Right lobe of liver (tissue), 6 donors: ENCODE results near the gene SRPRB. TPM values are rescaled to one million over a fixed set of nuclear protein-coding genes. Genes with fewer than 3 reads are reported as not detected.
A peak's percentile ranks its signal among the peaks of the same experiment; 100 is the strongest.

Source experiments
- ATAC-seq, 4 donors: fragments of 200-7000 bp; cut with Tn5 transposase; one replicate each; pipeline ENCODE4 v1.9.1; 2020; ENCODE audit warnings: mild to moderate bottlenecking in 4 of 4, moderate library complexity in 4 of 4
- DNase-seq, 3 donors: peaks; one replicate each; pipeline ENCODE4 v3.0.0-alpha.2; 2020
- H3K27ac ChIP-seq, 3 donors: fragments of 200-600 bp; one replicate each; pipeline ENCODE4 v1.8.0; 2022
- H3K27me3 ChIP-seq, 2 donors: fragments of 200-600 bp; one replicate each; pipeline ENCODE4 v1.8.0; 2022
- H3K36me3 ChIP-seq, 4 donors: fragments of 200-600 bp; sonication (generic) in 1 of 4; one replicate each; pipeline versions ENCODE4 v1.5.1 to v1.8.0; 2017 to 2022; ENCODE audit warnings: control low read depth in 1 of 4
- H3K4me1 ChIP-seq, 4 donors: fragments of 200-600 bp; sonication (generic) in 1 of 4; one replicate each; pipeline versions ENCODE4 v1.5.1 to v1.8.0; 2017 to 2022; ENCODE audit warnings: control low read depth in 1 of 4
- H3K4me3 ChIP-seq, 3 donors: fragments of 200-600 bp; one replicate each; pipeline ENCODE4 v1.8.0; 2022
- H3K9me3 ChIP-seq, 4 donors: fragments of 200-600 bp; sonication (generic) in 1 of 4; one replicate each; pipeline versions ENCODE4 v1.5.1 to v1.8.0; 2017 to 2022; ENCODE audit warnings: control low read depth in 1 of 4
- POLR2A ChIP-seq: fragments of 450-650 bp; IDR thresholded peaks from one replicate; pipeline ENCODE4 v1.6.1; 2017; ENCODE audit warnings: antibody characterized with exemption, mild to moderate bottlenecking
- WGBS: methylation state at CpG from one replicate; pipeline ENCODE4 v1.1.6; 2018; ENCODE audit warnings: low coverage, low lambda C conversion rate; ENCODE audit not compliant: insufficient coverage; ENCODE audit errors: missing lambda C conversion rate; 5-methylcytosine and 5-hydroxymethylcytosine counted together
- intact Hi-C, 2 donors: fragments of 100-400 bp; cut with DNase I; formaldehyde crosslinking; loops; one replicate each; pipeline versions ENCODE4 v1.11.2 to v1.14.1; 2022
- total RNA-seq, 6 experiments: library from RNA; depleted of rRNA in 2 of 6; stranded (reverse); fragments of >200 nt in 2 of 6; fragmentation: NEBNext Ultra II Directional in 3 of 6; extraction: Animal tissue kit (Norgen Biotek cat#: 25700) in 3 of 6; gene quantifications; one replicate each; pipeline versions ENCODE4 v1.1.0 to v1.2.4, GENCODE V29; 2016 to 2023
- TF ChIP-seq, protein P1 (sequence below), 4 donors: fragments of 200-600 bp in 3 of 4; fragments of 450-650 bp in 1 of 4; IDR thresholded peaks; one replicate each; pipeline versions ENCODE4 v1.5.1 to v1.8.0; 2016 to 2022; ENCODE audit warnings: antibody characterized with exemption in 4 of 4, mild to moderate bottlenecking in 2 of 4
- donor health status: DM: no; HTN: yes; CAD: no.
- donor health status: DM: no; HTN: no; CAD: no.
- donor health status: DM: no; HTN: no; CAD: no.
- donor health status: DM: no; HTN: yes; CAD: no.
- donor health status: DM: no; HTN: yes; CAD: no.

SRPRB gene
- total RNA-seq, 6 experiments from 2014 or later, result 48.1 to 78.5 (median 56.4) TPM

DNA sequence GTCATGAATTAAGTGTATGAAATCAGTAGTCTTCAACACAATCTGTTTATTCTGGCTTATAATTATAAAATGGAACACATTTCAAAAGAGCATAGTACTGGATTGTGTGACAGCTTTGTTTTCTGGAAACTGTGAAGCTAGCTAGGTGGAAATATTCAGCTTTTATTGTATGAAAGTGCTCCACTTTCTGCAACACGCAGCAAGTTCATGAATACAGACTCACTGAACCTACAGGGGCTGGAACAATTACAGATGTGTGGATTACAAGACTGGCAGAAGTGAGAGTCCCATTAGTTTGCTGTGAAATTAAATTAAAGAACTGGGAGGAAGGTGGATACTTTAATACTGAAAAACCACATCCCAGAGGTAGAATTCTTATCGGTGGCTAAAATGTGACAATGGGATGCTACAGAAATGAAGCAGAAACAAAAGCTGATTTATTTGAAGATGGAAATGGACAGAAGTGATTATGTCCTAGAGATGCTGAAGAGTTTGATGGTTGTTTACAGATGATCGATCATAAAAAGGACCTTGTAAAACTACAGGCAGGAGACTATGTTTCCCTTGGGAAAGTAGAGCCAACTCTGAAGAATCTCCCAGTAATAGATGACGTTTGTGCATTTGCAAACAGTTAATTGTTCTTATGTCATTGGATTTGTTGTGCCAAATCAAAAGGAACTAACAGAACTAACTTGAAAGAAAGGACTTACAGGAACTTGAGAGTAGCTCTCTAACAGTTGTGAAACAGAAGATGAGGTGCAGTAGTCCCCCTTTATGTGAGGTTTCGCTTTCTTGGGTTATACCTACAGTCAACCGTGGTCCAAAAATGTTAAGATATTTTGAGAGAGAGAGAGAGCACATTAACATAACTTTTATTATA is 43.8 kb upstream of the SRPRB start:
- Histone ChIP-seq H3K9me3 (no peaks in the 10 kb centered on the region), H3K27ac (peak overlapping the region in 1 of 3 donors; percentile 10), H3K36me3 (peaks cover 0 to 100% (median 44%) of the 10 kb centered on the region in 4 donors), H3K4me3 (no peak overlapping the region), H3K4me1 (peaks cover 0 to 15% (median 0%) of the 10 kb centered on the region in 4 donors), H3K27me3 (no peaks in the 10 kb centered on the region)
- WGBS, result 49% methylated on average over 6 of the region's 6 CpGs
- peak in 2 of 4 donors; percentile 6 to 11 for ATAC-seq
- intact Hi-C loops, result no loop called here
- DNase-seq, result no peak
- TF ChIP-seq, protein P1, sequence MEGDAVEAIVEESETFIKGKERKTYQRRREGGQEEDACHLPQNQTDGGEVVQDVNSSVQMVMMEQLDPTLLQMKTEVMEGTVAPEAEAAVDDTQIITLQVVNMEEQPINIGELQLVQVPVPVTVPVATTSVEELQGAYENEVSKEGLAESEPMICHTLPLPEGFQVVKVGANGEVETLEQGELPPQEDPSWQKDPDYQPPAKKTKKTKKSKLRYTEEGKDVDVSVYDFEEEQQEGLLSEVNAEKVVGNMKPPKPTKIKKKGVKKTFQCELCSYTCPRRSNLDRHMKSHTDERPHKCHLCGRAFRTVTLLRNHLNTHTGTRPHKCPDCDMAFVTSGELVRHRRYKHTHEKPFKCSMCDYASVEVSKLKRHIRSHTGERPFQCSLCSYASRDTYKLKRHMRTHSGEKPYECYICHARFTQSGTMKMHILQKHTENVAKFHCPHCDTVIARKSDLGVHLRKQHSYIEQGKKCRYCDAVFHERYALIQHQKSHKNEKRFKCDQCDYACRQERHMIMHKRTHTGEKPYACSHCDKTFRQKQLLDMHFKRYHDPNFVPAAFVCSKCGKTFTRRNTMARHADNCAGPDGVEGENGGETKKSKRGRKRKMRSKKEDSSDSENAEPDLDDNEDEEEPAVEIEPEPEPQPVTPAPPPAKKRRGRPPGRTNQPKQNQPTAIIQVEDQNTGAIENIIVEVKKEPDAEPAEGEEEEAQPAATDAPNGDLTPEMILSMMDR (IDR thresholded peaks at IDR 0.05), result no peak
- TF ChIP-seq POLR2A, result no peak

DNA sequence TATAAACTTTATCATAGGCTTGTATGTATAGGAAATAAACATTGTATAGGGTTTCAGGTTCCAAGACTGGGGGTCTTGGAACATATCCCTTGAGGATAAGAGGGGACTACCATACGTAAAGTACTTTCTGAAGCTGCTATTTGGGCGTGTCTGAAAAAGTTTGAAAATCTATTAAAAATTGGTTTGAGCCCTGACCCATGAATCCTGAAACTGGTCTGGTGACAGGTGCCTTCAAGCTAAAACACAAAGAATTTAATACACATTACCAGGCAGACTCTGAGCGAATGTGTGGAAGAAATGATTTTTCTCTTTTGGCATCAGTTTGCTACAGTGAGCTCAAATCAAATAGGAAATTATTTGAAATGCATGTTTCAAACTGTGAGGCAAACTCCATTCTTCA is 43.1 kb upstream of the SRPRB start:
- H3K9me3 ChIP-seq, result no peaks in the 10 kb centered on the region
- intact Hi-C loops, result no loop called here
- H3K27ac ChIP-seq, result peak overlapping the region in 1 of 3 donors; percentile 10
- DNase-seq, result no peak
- H3K4me3 ChIP-seq, result no peak overlapping the region
- 69% methylated on average over 3 of the region's 3 CpGs for WGBS
- H3K27me3 ChIP-seq, result no peaks in the 10 kb centered on the region
- ATAC-seq, result peak in 1 of 4 donors; percentile 0
- no peak for TF ChIP-seq POLR2A
- TF ChIP-seq, protein P1 (IDR thresholded peaks at IDR 0.05), result no peak
- H3K4me1 ChIP-seq, result peaks cover 0 to 20% (median 0%) of the 10 kb centered on the region in 4 donors
- peaks cover 0 to 100% (median 44%) of the 10 kb centered on the region in 4 donors for H3K36me3 ChIP-seq

DNA sequence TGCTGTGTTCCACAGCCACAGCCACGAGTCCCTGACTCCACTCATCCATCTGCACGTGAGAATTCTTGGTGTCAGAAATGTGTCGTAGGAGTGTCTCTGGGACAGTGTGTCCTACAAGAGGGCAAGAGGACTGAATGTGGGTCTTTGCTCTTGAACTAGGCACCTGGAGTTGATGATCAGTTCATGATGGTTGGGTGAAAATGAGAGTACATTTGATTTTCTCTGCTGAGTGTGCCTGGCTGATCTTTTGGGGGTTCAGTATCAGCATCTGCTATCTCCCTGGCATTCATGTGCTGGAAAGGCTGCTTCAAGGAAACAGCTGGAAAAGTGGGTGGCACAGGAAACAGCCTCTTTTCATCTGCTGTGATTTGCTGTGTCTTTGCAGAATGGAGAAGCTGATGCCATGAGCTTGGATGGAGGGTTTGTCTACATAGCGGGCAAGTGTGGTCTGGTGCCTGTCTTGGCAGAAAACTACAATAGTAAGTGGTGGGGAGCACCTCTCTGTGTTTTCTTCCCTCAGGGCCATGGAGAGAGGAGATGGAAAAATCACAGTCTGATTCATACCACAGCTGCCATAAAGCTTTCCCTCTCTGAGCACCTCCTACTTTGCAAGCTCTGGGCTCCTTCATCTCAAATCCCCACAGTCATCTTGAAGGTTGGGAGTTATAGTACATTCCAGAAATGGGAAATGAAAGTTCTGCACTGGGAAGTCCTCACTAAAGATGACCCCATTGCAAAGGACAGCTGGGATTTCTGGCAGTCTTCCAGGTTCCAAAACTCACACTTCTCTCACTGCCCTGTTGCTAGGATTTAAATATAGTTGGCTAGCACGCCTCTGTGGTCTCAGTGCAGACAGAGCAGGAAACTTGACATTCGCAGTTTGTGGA is 41.6 kb upstream of the SRPRB start:
- Histone ChIP-seq H3K27me3 (no peaks in the 10 kb centered on the region), H3K36me3 (peaks cover 0 to 100% (median 44%) of the 10 kb centered on the region in 4 donors), H3K9me3 (no peaks in the 10 kb centered on the region), H3K27ac (peak overlapping the region in 1 of 3 donors; percentile 1), H3K4me3 (no peak overlapping the region), H3K4me1 (peaks cover 0 to 25% (median 0%) of the 10 kb centered on the region in 4 donors)
- ATAC-seq (peak; percentile 2 to 31 (median 18)), DNase-seq (no peak)
- TF ChIP-seq, protein P1 (IDR thresholded peaks at IDR 0.05), result no peak
- no peak for TF ChIP-seq POLR2A
- intact Hi-C loops, result no loop called here
- 32% methylated on average over 4 of the region's 6 CpGs for WGBS

DNA sequence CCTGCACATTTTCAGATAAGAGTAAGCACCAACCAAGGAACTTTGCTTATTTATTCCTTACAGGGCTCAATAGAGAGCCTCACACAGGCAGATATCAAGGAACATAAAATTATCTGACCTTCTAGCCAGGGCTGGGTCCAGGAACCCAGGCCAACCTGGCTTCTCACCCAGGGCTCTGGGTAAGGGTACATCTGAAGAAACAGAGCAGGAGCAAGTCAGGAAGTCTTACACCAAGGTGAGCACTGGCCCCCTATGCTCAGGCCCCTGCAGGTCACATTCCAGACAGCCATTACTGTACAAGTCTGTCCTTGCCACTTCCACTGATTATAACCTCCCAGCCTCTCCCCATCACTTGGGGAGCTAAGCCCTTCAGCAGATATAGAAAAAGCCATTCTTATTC is 40.4 kb upstream of the SRPRB start:
- DNase-seq, result peak in 1 of 3 donors; percentile 49
- no peak overlapping the region for H3K4me3 ChIP-seq
- peaks cover 0 to 25% (median 0%) of the 10 kb centered on the region in 4 donors for H3K4me1 ChIP-seq
- peaks cover 0 to 100% (median 44%) of the 10 kb centered on the region in 4 donors for H3K36me3 ChIP-seq
- TF ChIP-seq, protein P1 (IDR thresholded peaks at IDR 0.05), result no peak
- TF ChIP-seq POLR2A, result no peak
- H3K27ac ChIP-seq, result peak overlapping the region in 1 of 3 donors; percentile 1
- H3K27me3 ChIP-seq, result no peaks in the 10 kb centered on the region
- intact Hi-C loops, result no loop called here
- ATAC-seq, result peak in 1 of 4 donors; percentile 0
- H3K9me3 ChIP-seq, result no peaks in the 10 kb centered on the region
